ENCODE results near the gene GFOD2. TPM values are rescaled to one million over a fixed set of nuclear protein-coding genes. Genes with fewer than 3 reads are reported as not detected.

GFOD2 gene
- total RNA-seq, 6 experiments from 2014 or later: 19.7 to 39.7 (median 24.6) TPM

DNA sequence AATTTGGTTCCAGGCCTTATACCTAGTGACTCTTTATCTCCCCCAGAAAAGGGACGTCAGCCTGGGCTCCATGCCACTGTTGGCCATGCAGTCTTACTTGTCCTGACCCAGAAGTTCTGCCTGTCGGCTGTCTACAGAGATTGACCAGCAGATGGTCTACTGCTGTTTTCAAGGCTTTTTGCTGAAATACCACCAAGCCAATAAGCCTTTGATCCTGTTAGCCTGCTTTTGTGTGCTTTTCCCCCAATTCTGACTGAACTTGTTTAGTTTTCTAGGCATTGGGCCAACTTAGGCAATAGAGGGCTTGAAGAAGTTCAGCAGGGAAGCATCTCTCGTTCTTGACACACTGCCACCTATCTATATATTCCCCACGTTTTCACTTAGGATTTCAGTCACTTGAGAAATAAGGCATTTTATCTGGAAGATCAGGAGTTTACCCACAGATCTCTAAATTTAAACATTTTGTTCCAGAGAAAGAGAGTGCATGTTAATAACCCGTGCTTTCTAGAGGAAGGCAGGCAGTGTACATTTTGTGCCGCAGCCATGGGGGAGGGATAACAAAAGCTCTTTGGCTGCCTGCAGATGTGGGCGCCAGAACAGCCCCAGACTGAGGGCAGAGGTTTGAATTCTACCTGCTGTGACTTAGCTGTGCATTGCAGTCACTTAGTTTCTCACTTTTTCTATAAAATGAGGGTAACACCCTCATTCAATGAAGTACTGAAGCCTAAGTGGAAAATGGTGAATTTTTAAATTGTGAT is 86.5 kb downstream of the GFOD2 start:
- 50% methylated on average over 7 of the region's 7 CpGs for WGBS (ENCODE audit: insufficient coverage, low coverage, low lambda C conversion rate, missing lambda C conversion rate)
- DNase-seq: no peak

DNA sequence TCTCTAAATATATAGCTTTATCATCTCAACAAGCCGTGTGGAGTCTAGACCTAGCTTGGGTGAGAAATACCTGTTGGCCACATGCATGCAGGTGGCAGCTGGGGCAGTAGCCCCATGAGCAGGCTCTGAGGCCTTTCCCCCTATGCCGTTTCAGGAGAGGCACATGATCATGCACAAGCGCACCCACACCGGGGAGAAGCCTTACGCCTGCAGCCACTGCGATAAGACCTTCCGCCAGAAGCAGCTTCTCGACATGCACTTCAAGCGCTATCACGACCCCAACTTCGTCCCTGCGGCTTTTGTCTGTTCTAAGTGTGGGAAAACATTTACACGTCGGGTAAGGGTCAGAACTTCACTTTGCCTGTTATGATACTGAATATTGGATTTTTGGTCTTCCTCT is 90.9 kb downstream of the GFOD2 start:
- intact Hi-C loops (cut with DNase I): no loop called here
- no peak for TF ChIP-seq POLR2A (IDR thresholded peaks at IDR 0.05)
- TF ChIP-seq, protein P1, sequence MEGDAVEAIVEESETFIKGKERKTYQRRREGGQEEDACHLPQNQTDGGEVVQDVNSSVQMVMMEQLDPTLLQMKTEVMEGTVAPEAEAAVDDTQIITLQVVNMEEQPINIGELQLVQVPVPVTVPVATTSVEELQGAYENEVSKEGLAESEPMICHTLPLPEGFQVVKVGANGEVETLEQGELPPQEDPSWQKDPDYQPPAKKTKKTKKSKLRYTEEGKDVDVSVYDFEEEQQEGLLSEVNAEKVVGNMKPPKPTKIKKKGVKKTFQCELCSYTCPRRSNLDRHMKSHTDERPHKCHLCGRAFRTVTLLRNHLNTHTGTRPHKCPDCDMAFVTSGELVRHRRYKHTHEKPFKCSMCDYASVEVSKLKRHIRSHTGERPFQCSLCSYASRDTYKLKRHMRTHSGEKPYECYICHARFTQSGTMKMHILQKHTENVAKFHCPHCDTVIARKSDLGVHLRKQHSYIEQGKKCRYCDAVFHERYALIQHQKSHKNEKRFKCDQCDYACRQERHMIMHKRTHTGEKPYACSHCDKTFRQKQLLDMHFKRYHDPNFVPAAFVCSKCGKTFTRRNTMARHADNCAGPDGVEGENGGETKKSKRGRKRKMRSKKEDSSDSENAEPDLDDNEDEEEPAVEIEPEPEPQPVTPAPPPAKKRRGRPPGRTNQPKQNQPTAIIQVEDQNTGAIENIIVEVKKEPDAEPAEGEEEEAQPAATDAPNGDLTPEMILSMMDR (IDR thresholded peaks at IDR 0.05): no peak
- ATAC-seq (no peak), DNase-seq (no peak)
- Histone ChIP-seq H3K4me1 (no peaks in the 10 kb centered on the region), H3K36me3 (peaks cover 0 to 57% (median 32%) of the 10 kb centered on the region in 4 donors), H3K27me3 (no peaks in the 10 kb centered on the region), H3K9me3 (no peaks in the 10 kb centered on the region), H3K27ac (no peak overlapping the region), H3K4me3 (no peak overlapping the region)
- WGBS (ENCODE audit: insufficient coverage, low coverage, low lambda C conversion rate, missing lambda C conversion rate): 97% methylated on average over 10 of the region's 14 CpGs

More for the DNA sequence above, 86.5 kb downstream of the GFOD2 start:
- no peaks in the 10 kb centered on the region for H3K4me1 ChIP-seq
- TF ChIP-seq POLR2A (IDR thresholded peaks at IDR 0.05): no peak
- TF ChIP-seq, protein P1 (IDR thresholded peaks at IDR 0.05): no peak
- no peak overlapping the region for H3K27ac ChIP-seq
- peaks cover 0 to 68% (median 34%) of the 10 kb centered on the region in 4 donors for H3K36me3 ChIP-seq
- H3K9me3 ChIP-seq: no peaks in the 10 kb centered on the region
- intact Hi-C loops (cut with DNase I): no loop called here
- H3K4me3 ChIP-seq: no peak overlapping the region
- H3K27me3 ChIP-seq: no peaks in the 10 kb centered on the region
- ATAC-seq: peak in 1 of 4 donors; percentile 45

Other genes with a start within 250 kb of the GFOD2 start
- 10 to 100 TPM; 33.6 to 84.6 (median 47.0) TPM for gene ATP6V0D1, start 238.2 kb downstream of the GFOD2 start, total RNA-seq
- gene AGRP, start 235.8 kb downstream of the GFOD2 start, total RNA-seq: not detected
- gene RIPOR1, start 190.5 kb downstream of the GFOD2 start, total RNA-seq: 10 to 100 TPM; 19.9 to 35.0 (median 26.8) TPM
- gene CTCF, start 156.8 kb downstream of the GFOD2 start, total RNA-seq: 10 to 100 TPM; 14.3 to 18.5 (median 17.0) TPM
- 1 to 10 TPM in 3 of 6 experiments, under 1 TPM in 3; 0.39 to 3.4 (median 0.88) TPM for gene CARMIL2, start 74.2 kb downstream of the GFOD2 start, total RNA-seq
- gene ACD, start 59.1 kb downstream of the GFOD2 start, total RNA-seq: 1 to 10 TPM; 4.0 to 8.2 (median 5.9) TPM
- gene PARD6A, start 58.4 kb downstream of the GFOD2 start, total RNA-seq: 1 to 10 TPM; 1.3 to 4.8 (median 2.6) TPM
- gene ENKD1, start 52.6 kb downstream of the GFOD2 start, total RNA-seq: 1 to 10 TPM; 4.4 to 8.9 (median 7.3) TPM
- gene C16orf86, start 52.5 kb downstream of the GFOD2 start, total RNA-seq: 1 to 10 TPM; 1.4 to 4.3 (median 2.5) TPM
- gene RANBP10, start 87.2 kb upstream of the GFOD2 start, total RNA-seq: 10 to 100 TPM; 15.1 to 38.4 (median 22.7) TPM
- 1 to 10 TPM in 3 of 6 experiments, under 1 TPM in 3; 0.42 to 1.2 (median 0.99) TPM for gene TSNAXIP1, start 87.6 kb upstream of the GFOD2 start, total RNA-seq
- 10 to 100 TPM in 4 of 6 experiments, 1 to 10 TPM in 2; 8.9 to 23.9 (median 11.7) TPM for gene THAP11, start 123.0 kb upstream of the GFOD2 start, total RNA-seq
- gene NUTF2, start 127.6 kb upstream of the GFOD2 start, total RNA-seq: 10 to 100 TPM; 23.4 to 67.8 (median 33.9) TPM
- gene CENPT, start 128.4 kb upstream of the GFOD2 start, total RNA-seq: 10 to 100 TPM; 12.2 to 21.1 (median 18.2) TPM
- gene EDC4, start 153.7 kb upstream of the GFOD2 start, total RNA-seq: 10 to 100 TPM; 16.2 to 25.4 (median 19.5) TPM
- gene NRN1L, start 165.6 kb upstream of the GFOD2 start, total RNA-seq: under 1 TPM in 1 of 6 experiments, not detected in 5; 0.84 TPM
- gene PSKH1, start 173.9 kb upstream of the GFOD2 start, total RNA-seq: 10 to 100 TPM in 4 of 6 experiments, 1 to 10 TPM in 2; 6.7 to 22.6 (median 13.2) TPM
- under 1 TPM in 3 of 6 experiments, not detected in 3; 0.12 to 0.49 (median 0.44) TPM for gene CTRL, start 212.5 kb upstream of the GFOD2 start, total RNA-seq
- 10 to 100 TPM; 19.0 to 39.6 (median 22.7) TPM for gene PSMB10, start 217.5 kb upstream of the GFOD2 start, total RNA-seq
- gene LCAT, start 224.8 kb upstream of the GFOD2 start, total RNA-seq: 100 to 1,000 TPM in 4 of 6 experiments, 10 to 100 TPM in 2; 29.4 to 207 (median 137) TPM
- 10 to 100 TPM; 17.2 to 40.0 (median 21.9) TPM for gene SLC12A4, start 249.3 kb upstream of the GFOD2 start, total RNA-seq